Breast epithelium (tissue), 3 donors: ENCODE data around the gene ARF6.
"Not testable (repeated sequence)": the region's sequence is repeated elsewhere in the genome, so short reads cannot be mapped to it uniquely, and the experiment has no call there.

Experiments
- CTCF ChIP-seq, 3 donors: fragments of 450-650 bp; IDR thresholded peaks; one replicate each; pipeline ENCODE4 v1.5.1; 2016 to 2017; ENCODE audit warnings: antibody characterized with exemption in 3 of 3, mild to moderate bottlenecking in 3 of 3, moderate library complexity in 3 of 3
- POLR2A ChIP-seq: fragments of 450-650 bp; IDR thresholded peaks from one replicate; pipeline ENCODE4 v1.6.1; 2016; ENCODE audit warnings: antibody characterized with exemption, mild to moderate bottlenecking, moderate library complexity

- not testable (repeated sequence) for TF ChIP-seq POLR2A; CTCF (IDR thresholded peaks at IDR 0.05)
Measured at GRCh38 chr14:49936882-49937281, 44.0 kb downstream of the ARF6 start.
